ENCODE measurements around the gene TRMT61B. TPM values are rescaled to one million over a fixed set of nuclear protein-coding genes. Genes with fewer than 3 reads are reported as not detected.

The TRMT61B gene
- total and polyA plus RNA-seq, 2 donors (not counting 1 experiment from before 2014, with no cell fraction given), result 15.5 to 20.3 TPM

- H4K20me1 ChIP-seq (ENCODE audit: control insufficient read depth, insufficient read depth, low read length, poor library complexity, severe bottlenecking), result no peaks in the 10 kb centered on the region
- H3K9me3 Mint-ChIP-seq (ENCODE audit: insufficient read depth), result no peaks in the 10 kb centered on the region
- ChIA-PET POLR2A (no interaction called here), CTCF (interaction anchor here (0.8 kb wide), 1 partner anchor 34 kb away, joined by 5 read pairs; no protein-coding TSS in a partner anchor)
- no peaks in the 10 kb centered on the region for H3K27me3 ChIP-seq (replicated peaks in 1 of 4; ENCODE audit: control extremely low read depth in 1 of 4, control insufficient read depth in 3 of 4, insufficient read depth in 4 of 4, low read length in 3 of 4)
- no peaks in the 10 kb centered on the region for H3K4me1 Mint-ChIP-seq
- WGBS (ENCODE audit: insufficient coverage), result 100% methylated on average over 1 of the region's 1 CpG
- ATAC-seq (ENCODE audit: low read depth), result no peak
- no peak overlapping the region for H2AFZ ChIP-seq (ENCODE audit: insufficient read depth, low read depth, low read length, poor library complexity, severe bottlenecking)
- H3K4me2 ChIP-seq (replicated peaks; ENCODE audit: low read depth, low read length, poor library complexity, severe bottlenecking), result no peak overlapping the region
- intact Hi-C loops (cut with micrococcal nuclease), result no loop called here
- peaks cover 0 to 8% of the 10 kb centered on the region in 2 experiments for H3K36me3 ChIP-seq (replicated peaks in 1 of 2; ENCODE audit: control extremely low read depth in 1 of 2, control insufficient read depth in 1 of 2, extremely low read depth in 1 of 2, insufficient read depth in 2 of 2, low read length in 1 of 2)
- H3K9me3 ChIP-seq (ENCODE audit: control extremely low read depth in 1 of 3, control insufficient read depth in 2 of 3, insufficient read depth in 1 of 3, low read length in 2 of 3), result no peaks in the 10 kb centered on the region
- no peak overlapping the region for H3K9ac ChIP-seq (ENCODE audit: low read length)
- no peak overlapping the region for H3K4me3 Mint-ChIP-seq
- no peak overlapping the region for H3K27ac ChIP-seq (ENCODE audit: low read length in 2 of 2)
- H3K4me1 ChIP-seq (ENCODE audit: control insufficient read depth in 2 of 2, insufficient read depth in 2 of 2, low read length in 2 of 2), result no peaks in the 10 kb centered on the region
- H3K27me3 Mint-ChIP-seq, result no peaks in the 10 kb centered on the region
- no peak for TF ChIP-seq EZH2 (IDR thresholded peaks at IDR 0.05; ENCODE audit: borderline replicate concordance, insufficient read depth, low read depth, low read length, poor library complexity, severe bottlenecking)
- TF ChIP-seq CTCF (IDR thresholded peaks at IDR 0.05), result no peak
- H3K79me2 ChIP-seq (ENCODE audit: control insufficient read depth, insufficient read depth, low read length), result no peaks in the 10 kb centered on the region
- no peak overlapping the region for H3K27ac Mint-ChIP-seq
- DNase-seq, result no peak
- no peak overlapping the region for H3K4me3 ChIP-seq (ENCODE audit: control extremely low read depth in 1 of 5, extremely low read depth in 1 of 5, insufficient read depth in 1 of 5, low read depth in 2 of 5, low read length in 4 of 5)
Measured at GRCh38 chr2:28855193-28855592, 14.9 kb downstream of the TRMT61B start.

- TF ChIP-seq EZH2 (IDR thresholded peaks at IDR 0.05; ENCODE audit: borderline replicate concordance, insufficient read depth, low read depth, low read length, poor library complexity, severe bottlenecking) (no peak), CTCF (IDR thresholded peaks at IDR 0.05) (no peak)
- Histone ChIP-seq H4K20me1 (ENCODE audit: control insufficient read depth, insufficient read depth, low read length, poor library complexity, severe bottlenecking) (no peaks in the 10 kb centered on the region), H3K27ac (ENCODE audit: low read length in 2 of 2) (no peak overlapping the region), H3K4me2 (replicated peaks; ENCODE audit: low read depth, low read length, poor library complexity, severe bottlenecking) (no peak overlapping the region), H3K79me2 (ENCODE audit: control insufficient read depth, insufficient read depth, low read length) (no peaks in the 10 kb centered on the region), H3K4me1 (ENCODE audit: control insufficient read depth in 2 of 2, insufficient read depth in 2 of 2, low read length in 2 of 2) (no peaks in the 10 kb centered on the region), H2AFZ (ENCODE audit: insufficient read depth, low read depth, low read length, poor library complexity, severe bottlenecking) (no peak overlapping the region), H3K27me3 (replicated peaks in 1 of 4; ENCODE audit: control extremely low read depth in 1 of 4, control insufficient read depth in 3 of 4, insufficient read depth in 4 of 4, low read length in 3 of 4) (no peaks in the 10 kb centered on the region), H3K36me3 (replicated peaks in 1 of 2; ENCODE audit: control extremely low read depth in 1 of 2, control insufficient read depth in 1 of 2, extremely low read depth in 1 of 2, insufficient read depth in 2 of 2, low read length in 1 of 2) (peaks cover 0 to under 1% of the 10 kb centered on the region in 2 experiments), H3K4me3 (ENCODE audit: control extremely low read depth in 1 of 5, extremely low read depth in 1 of 5, insufficient read depth in 1 of 5, low read depth in 2 of 5, low read length in 4 of 5) (no peak overlapping the region), H3K9ac (ENCODE audit: low read length) (no peak overlapping the region), H3K9me3 (ENCODE audit: control extremely low read depth in 1 of 3, control insufficient read depth in 2 of 3, insufficient read depth in 1 of 3, low read length in 2 of 3) (no peaks in the 10 kb centered on the region)
- Mint-ChIP-seq H3K27me3 (no peaks in the 10 kb centered on the region), H3K27ac (no peak overlapping the region), H3K9me3 (ENCODE audit: insufficient read depth) (no peaks in the 10 kb centered on the region), H3K4me3 (no peak overlapping the region), H3K4me1 (no peaks in the 10 kb centered on the region)
- ChIA-PET POLR2A (no interaction called here), CTCF (no interaction called here)
- no peak for ATAC-seq (ENCODE audit: low read depth)
- no peak for DNase-seq
- intact Hi-C loops (cut with micrococcal nuclease), result no loop called here
- 100% methylated on average over 1 of the region's 3 CpGs for WGBS (ENCODE audit: insufficient coverage)
Measured at GRCh38 chr2:28842042-28842441, 28.1 kb downstream of the TRMT61B start.
